ENCODE results near the gene ENPP3.

ENPP3 gene

DNA sequence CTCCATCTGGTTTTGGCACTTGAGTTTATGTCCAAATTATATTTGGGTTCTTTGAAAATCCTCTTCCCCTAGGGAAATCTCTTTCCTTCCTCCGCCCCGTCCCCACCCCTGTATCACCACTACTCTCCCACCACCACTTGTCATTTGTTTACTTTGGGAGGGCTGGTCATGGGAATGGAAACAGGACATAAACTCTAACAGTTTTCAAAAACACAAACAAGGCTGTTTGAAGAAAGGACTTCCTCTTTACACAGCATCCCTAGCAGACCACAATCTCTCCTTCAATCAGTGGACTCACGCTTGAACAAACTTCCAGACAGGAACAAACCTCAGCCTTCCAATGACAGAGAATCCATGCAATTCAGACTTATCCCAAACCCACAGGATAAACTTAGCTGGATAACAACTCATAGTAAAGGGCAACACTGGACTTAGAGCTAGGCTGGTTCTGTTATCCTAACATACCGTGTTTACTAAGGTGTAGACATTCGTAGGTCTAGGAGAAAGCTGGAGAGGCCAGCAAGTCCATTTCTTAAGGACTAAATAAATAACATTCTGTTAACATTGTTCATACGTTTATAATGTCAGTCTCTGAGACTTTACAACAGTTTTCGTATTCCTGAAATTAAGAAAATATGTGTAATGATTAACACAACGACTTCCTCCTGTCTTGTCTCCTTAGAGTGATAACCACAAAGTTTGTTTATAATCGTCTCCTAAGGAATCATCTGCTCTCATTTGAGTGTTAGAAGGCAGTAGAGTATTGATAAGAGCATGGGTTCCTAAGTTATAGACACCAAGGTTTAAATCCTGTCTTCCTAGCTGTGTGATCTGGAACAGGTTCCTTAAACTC, 117.8 kb downstream of the ENPP3 start:
- H3K27ac ChIP-seq = no peak overlapping the region
- no peaks in the 10 kb centered on the region for H3K27me3 ChIP-seq (ENCODE audit: insufficient read depth, low read depth)
- TF ChIP-seq, protein P1, sequence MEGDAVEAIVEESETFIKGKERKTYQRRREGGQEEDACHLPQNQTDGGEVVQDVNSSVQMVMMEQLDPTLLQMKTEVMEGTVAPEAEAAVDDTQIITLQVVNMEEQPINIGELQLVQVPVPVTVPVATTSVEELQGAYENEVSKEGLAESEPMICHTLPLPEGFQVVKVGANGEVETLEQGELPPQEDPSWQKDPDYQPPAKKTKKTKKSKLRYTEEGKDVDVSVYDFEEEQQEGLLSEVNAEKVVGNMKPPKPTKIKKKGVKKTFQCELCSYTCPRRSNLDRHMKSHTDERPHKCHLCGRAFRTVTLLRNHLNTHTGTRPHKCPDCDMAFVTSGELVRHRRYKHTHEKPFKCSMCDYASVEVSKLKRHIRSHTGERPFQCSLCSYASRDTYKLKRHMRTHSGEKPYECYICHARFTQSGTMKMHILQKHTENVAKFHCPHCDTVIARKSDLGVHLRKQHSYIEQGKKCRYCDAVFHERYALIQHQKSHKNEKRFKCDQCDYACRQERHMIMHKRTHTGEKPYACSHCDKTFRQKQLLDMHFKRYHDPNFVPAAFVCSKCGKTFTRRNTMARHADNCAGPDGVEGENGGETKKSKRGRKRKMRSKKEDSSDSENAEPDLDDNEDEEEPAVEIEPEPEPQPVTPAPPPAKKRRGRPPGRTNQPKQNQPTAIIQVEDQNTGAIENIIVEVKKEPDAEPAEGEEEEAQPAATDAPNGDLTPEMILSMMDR (conservative IDR thresholded peaks at IDR 0.05; ENCODE audit: low read depth, low read length) = no peak
- no peaks in the 10 kb centered on the region for H3K36me3 ChIP-seq (ENCODE audit: insufficient read depth)
- H3K4me2 ChIP-seq = no peak overlapping the region
- H3K4me1 ChIP-seq (ENCODE audit: low read depth, poor library complexity, severe bottlenecking) = no peaks in the 10 kb centered on the region
- H2AFZ ChIP-seq (ENCODE audit: low read depth) = no peak overlapping the region
- H3K9ac ChIP-seq = no peak overlapping the region
- no peaks in the 10 kb centered on the region for H4K20me1 ChIP-seq (ENCODE audit: insufficient read depth)
- no peak overlapping the region for H3K4me3 ChIP-seq (IDR thresholded peaks at IDR 0.05; ENCODE audit: insufficient read depth, low read depth, low read length)
- no peaks in the 10 kb centered on the region for H3K79me2 ChIP-seq (ENCODE audit: insufficient read depth, low read depth)

DNA sequence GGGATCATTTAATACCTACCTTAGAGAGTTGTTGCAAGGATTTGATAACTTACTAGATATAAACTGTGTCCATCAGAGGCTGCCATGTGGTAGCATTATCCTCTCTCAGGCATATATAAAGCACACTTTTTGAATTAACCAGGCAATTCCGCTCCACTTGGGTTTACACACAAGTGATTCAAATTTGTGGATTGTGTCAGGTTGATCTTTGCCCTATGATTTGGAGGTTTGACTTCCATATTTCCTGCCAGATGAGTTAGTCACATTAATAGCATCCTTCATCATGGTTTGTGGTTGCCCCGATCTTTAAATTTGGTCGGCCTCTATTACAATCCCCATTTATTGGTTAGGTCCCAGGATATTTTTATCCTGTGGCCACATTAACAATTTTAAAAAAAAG, 118.5 kb downstream of the ENPP3 start:
- TF ChIP-seq, protein P1 (conservative IDR thresholded peaks at IDR 0.05; ENCODE audit: low read depth, low read length) = no peak
- Histone ChIP-seq H3K4me3 (IDR thresholded peaks at IDR 0.05; ENCODE audit: insufficient read depth, low read depth, low read length) (no peak overlapping the region), H2AFZ (ENCODE audit: low read depth) (no peak overlapping the region)

DNA sequence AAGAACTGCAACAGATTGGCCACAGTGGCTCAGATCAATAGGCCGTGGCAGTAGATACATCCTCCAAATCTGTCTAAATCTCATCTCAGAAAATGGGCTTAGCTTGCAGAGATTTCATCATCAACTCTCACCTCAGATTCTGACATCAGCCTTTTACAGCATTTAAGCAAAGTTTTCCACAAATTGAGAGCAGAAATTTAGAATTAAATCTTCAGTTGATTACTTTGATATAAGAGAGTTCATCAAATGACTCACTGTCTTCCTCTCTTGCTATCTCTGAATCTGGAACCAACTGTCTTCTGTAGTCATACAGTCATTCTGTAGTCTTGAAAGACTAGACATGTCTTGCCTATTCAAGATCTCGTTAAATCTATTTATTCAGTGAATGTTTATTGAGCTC, 118.9 kb downstream of the ENPP3 start:
- no peak overlapping the region for H3K4me3 ChIP-seq (IDR thresholded peaks at IDR 0.05; ENCODE audit: insufficient read depth, low read depth, low read length)
- H3K4me2 ChIP-seq = no peak overlapping the region
- no peak overlapping the region for H3K9ac ChIP-seq
- H3K27me3 ChIP-seq (ENCODE audit: insufficient read depth, low read depth) = no peaks in the 10 kb centered on the region
- TF ChIP-seq, protein P1 (conservative IDR thresholded peaks at IDR 0.05; ENCODE audit: low read depth, low read length) = no peak
- no peak overlapping the region for H2AFZ ChIP-seq (ENCODE audit: low read depth)
- H3K27ac ChIP-seq = no peak overlapping the region
- H3K79me2 ChIP-seq (ENCODE audit: insufficient read depth, low read depth) = no peaks in the 10 kb centered on the region
- H4K20me1 ChIP-seq (ENCODE audit: insufficient read depth) = no peaks in the 10 kb centered on the region
- no peaks in the 10 kb centered on the region for H3K4me1 ChIP-seq (ENCODE audit: low read depth, poor library complexity, severe bottlenecking)
- H3K36me3 ChIP-seq (ENCODE audit: insufficient read depth) = no peaks in the 10 kb centered on the region

More for the DNA sequence above, 118.5 kb downstream of the ENPP3 start:
- Histone ChIP-seq H4K20me1 (ENCODE audit: insufficient read depth) (no peaks in the 10 kb centered on the region), H3K36me3 (ENCODE audit: insufficient read depth) (no peaks in the 10 kb centered on the region), H3K4me2 (no peak overlapping the region), H3K27me3 (ENCODE audit: insufficient read depth, low read depth) (no peaks in the 10 kb centered on the region), H3K4me1 (ENCODE audit: low read depth, poor library complexity, severe bottlenecking) (no peaks in the 10 kb centered on the region), H3K9ac (no peak overlapping the region), H3K27ac (no peak overlapping the region), H3K79me2 (ENCODE audit: insufficient read depth, low read depth) (no peaks in the 10 kb centered on the region)

DNA sequence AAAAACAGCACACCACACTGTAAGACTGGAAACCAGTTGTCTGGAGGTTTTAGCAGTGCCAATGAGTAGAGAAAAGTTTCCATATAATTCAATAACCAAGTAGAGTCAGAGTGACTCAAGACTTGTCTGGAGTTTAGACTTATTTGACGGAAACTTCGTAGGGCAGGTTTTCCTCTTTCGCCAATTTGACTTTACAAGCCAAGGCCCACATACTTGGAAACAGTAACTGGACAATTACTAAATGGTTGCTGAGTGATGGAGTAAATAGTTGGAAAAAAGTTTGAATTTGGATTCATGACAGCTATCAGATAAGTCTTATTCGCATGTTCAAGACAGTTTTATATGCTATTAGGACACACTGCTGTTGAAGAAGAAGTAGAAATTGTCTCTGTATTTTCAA, 121.8 kb downstream of the ENPP3 start:
- H3K4me2 ChIP-seq = no peak overlapping the region
- H3K27me3 ChIP-seq (ENCODE audit: insufficient read depth, low read depth) = no peaks in the 10 kb centered on the region
- H3K9ac ChIP-seq = no peak overlapping the region
- H4K20me1 ChIP-seq (ENCODE audit: insufficient read depth) = no peaks in the 10 kb centered on the region
- no peak overlapping the region for H3K4me3 ChIP-seq (IDR thresholded peaks at IDR 0.05; ENCODE audit: insufficient read depth, low read depth, low read length)
- TF ChIP-seq, protein P1 (conservative IDR thresholded peaks at IDR 0.05; ENCODE audit: low read depth, low read length) = no peak
- H3K4me1 ChIP-seq (ENCODE audit: low read depth, poor library complexity, severe bottlenecking) = no peaks in the 10 kb centered on the region
- H2AFZ ChIP-seq (ENCODE audit: low read depth) = no peak overlapping the region
- no peak overlapping the region for H3K27ac ChIP-seq
- no peaks in the 10 kb centered on the region for H3K36me3 ChIP-seq (ENCODE audit: insufficient read depth)
- no peaks in the 10 kb centered on the region for H3K79me2 ChIP-seq (ENCODE audit: insufficient read depth, low read depth)
